ENCODE data around the gene MTHFD2.
"Not testable (repeated sequence)": the region's sequence is repeated elsewhere in the genome, so short reads cannot be mapped to it uniquely, and the experiment has no call there.

MTHFD2 gene

DNA sequence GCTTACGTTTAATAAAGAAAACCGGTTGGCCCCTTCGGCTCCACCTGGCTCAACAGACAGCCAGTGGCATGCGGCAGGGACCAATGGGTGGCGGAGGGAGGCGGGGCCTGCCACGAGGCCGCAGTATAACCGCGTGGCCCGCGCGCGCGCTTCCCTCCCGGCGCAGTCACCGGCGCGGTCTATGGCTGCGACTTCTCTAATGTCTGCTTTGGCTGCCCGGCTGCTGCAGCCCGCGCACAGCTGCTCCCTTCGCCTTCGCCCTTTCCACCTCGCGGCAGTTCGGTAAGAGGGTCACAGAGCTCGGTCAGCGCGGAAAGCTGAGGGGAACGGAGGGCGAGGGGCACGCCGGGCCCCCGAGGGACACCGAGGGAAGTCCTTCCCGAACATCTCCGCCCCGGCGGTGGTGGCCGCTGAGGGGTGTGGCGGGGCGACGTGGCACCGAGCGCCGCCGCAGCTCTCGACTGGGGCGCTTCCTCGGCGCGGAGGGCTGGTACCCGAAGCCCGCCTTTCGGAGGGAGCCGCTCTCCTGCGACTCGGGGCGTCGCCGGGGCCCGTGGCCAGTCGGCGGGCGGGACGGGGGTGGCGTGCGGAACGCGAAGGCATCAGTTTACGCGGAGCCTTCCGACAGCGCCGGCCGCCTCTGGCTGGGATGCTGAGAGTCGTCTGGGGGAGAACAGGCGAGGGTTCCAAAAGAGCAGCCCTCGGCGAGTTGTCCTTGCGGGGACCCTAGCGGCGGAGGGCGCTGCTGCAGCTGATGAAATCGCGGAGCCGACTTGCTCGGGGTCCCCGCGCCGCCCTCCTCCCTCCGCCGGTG is at the start of gene MTHFD2:
MTHFD2 (plus strand) TSS at position 155 of the 814 bp plus-strand sequence; CDS start at position 182, 27 bp downstream.
- peak; percentile 92 for DNase-seq

- no peak for DNase-seq
Measured at GRCh38 chr2:74149247-74149525, 49.2 kb upstream of the MTHFD2 start.

- DNase-seq: no peak
Measured at GRCh38 chr2:74149570-74150319, 48.7 kb upstream of the MTHFD2 start.

- DNase-seq: no peak
Measured at GRCh38 chr2:74152954-74153353, 45.5 kb upstream of the MTHFD2 start.

- no peak for DNase-seq
Measured at GRCh38 chr2:74155830-74156229, 42.6 kb upstream of the MTHFD2 start.

DNA sequence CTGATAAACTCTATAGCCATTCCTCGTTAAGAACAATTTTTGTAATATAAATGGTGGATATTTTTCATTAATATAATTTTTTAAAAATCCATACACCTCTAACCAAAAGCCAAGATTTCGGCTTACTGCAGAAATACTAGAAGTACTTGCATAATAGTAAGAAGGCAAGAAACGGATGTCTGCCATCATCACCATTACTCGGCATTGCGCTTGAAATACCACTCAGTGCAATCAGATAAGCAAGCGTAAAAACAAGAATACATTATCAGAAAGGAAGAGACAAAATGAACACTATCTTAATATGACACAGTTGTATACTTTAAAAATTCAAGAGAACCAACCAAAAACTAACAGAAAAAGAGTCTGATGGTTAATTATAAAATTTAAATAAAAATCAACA is 35.5 kb upstream of the MTHFD2 start:
- DNase-seq: no peak

GRCh38 chr2:74164761-74165160 is 33.7 kb upstream of the MTHFD2 start:
- no peak for DNase-seq

- no peak for DNase-seq
Measured at GRCh38 chr2:74168739-74169138, 29.7 kb upstream of the MTHFD2 start.

DNA sequence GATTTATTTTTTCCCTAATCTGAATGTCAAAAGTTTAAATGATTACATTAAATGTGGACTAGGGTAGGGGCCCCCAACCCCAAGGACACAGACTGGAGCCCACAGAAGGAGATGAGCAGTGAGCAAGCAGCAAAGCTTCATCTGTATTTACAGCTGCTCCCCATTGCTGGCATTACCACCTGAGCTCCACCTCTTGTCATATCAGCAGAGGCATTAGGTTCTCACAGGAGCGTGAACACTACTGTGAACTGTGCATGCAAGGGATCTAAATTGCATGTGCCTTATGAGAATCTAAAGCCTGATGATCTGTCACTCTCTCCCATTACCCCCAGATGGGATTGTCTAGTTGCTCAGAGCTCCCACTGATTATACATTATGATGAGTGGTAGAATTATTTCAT is 23.5 kb upstream of the MTHFD2 start:
- DNase-seq: no peak

DNA sequence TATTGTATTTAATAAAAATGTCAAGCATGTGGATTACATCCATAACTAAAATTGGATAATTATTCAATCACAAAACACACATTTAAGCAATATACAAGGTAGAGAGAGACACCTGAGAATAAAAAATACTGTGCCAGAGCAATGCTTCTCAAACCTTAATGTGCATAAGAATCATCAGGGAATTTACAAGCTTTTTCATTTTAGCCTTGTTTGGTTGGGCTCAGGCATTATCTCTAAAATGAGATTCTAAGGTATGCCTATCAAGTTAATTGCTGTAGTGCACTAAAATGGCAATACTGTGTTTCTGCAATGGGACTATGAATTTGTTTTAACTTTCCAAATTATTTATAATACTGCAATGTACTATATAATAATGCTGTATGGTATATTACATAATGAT is 20.7 kb upstream of the MTHFD2 start:
- DNase-seq: no peak

DNA sequence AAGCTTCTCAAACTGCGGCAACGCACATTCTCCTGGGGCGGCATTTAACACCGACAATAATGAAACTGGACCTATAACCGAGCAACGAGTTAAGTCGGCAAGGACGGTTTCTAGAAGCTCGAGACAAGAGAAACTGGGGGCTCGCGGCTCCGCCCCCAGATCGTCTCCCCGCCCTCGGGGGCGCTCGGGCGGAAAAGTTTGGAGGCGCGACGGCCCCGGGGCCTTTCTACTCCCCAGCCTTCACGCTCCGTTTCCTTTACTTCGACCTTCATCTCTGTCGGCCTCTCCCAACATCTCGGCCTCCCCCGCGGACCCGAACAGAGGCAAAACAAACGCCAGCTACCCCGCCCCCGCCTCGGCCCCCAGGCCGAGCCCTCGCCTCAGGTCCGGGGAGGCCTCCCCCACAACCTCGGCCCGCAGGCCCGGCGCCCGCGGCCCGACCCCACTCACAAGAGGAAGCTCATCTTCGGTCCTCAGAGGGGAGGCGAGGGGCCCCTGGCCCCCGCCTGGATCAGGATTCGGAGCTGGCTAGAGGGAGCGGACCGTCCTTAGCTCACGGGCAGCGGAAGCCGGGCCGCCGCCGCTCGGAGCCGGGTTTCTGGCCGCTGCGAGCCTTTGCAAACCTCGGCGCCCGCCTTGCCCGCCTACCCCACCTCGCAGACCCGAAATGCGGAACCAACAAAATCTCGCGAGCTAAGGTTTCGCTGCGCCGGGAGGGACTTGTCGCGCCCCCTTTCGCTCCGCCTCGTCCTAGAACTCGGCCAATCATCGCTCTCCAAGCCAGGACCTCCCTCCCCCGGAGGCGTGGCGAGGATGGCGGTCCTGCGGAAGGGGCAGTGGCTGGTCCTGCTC is 20.0 kb upstream of the MTHFD2 start, which contains the start of gene MOB1A:
MOB1A (minus strand) TSS at position 669 of the 852 bp plus-strand sequence; CDS start at position 464, 205 bp downstream.
- DNase-seq: peak; percentile 98

DNA sequence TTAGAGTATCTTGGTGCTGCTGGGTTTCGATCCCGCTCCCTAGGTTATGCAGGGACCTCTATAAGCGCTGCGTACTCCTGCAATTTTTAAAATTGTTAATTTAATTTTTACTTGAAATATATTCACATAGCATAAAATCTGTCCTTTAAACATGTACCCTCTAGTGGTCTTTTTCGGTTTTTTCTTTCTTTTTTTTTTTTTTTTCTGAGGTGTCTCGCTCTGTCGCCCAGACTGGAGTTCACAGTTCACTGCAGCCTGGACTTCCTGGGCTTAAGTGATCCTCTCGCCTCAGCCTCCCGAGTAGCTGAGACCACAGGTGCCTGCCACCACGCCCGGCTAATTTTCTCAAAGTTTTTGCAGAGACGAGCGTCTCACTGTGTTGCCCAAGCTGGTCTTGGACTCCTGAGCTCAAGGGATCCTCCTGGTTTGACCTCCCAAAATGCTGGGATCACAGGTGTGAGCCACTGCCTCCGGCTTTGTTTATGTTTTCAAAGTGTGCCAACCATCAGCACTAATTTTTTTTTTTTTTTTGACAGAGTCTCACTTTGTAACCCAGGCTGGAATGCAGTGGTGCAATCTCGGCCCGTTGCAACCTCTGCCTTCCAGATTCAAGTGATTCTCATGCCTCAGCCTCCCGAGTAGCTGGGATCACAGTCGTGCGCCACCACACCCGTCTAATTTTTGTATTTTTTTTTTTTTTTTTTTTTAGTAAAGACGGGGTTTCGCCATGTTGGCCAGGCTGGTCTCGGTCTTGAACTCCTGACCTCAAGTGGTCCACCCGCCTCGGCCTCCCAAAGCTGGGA is 19.2 kb upstream of the MTHFD2 start:
- DNase-seq: no peak

GRCh38 chr2:74181739-74182138 is 16.7 kb upstream of the MTHFD2 start:
- DNase-seq: no peak

- DNase-seq: no peak
Measured at GRCh38 chr2:74183878-74184277, 14.5 kb upstream of the MTHFD2 start.

- DNase-seq: no peak
Measured at GRCh38 chr2:74186038-74186437, 12.4 kb upstream of the MTHFD2 start.

GRCh38 chr2:74186706-74187105 is 11.7 kb upstream of the MTHFD2 start:
- not testable (repeated sequence) for DNase-seq

DNA sequence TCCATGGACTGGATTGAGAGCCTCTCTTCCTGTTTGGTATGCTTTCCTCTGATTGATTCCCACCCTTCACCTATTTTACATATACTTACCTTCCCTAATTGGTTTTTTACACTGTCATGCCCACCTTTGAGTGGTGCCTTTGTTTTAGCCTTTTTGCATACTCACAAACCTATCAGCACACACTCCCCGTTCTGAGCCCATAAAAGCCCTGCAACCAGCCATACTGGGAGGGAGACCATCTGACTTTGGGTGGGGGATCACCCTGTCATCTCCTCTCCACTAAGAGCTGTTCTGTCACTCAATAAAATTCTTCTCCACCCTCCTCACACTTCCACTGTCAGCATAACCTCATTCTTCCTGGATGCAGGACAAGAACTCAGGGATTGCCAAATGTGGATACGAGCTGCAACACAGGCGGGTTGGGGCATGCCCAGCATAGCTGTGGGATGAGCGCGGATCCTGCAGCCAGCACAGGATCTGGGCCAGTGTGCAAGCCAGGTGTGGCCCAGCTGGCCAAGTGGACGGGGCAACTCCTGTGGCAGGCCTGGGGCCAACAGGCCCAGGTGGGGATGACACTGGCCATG is 10.3 kb upstream of the MTHFD2 start:
- no peak for DNase-seq

DNA sequence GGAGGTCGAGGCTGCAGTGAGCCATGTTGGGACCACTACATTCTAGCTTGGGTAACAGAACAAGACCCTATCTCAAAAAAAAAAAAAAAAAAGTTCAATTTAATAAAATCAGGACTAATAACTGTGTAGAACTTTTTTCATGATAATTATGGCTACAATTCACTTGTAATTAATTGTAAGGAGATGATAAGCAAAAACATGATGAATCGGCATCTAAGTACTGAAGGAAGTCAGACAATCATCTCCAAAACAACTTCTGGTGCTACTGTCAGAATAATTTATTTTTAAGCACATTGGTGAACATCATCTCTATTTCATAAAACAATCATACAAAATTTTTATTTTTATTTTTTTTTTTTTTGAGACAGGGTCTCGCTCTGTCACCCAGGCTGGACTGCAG is 9.7 kb upstream of the MTHFD2 start:
- DNase-seq: no peak

DNA sequence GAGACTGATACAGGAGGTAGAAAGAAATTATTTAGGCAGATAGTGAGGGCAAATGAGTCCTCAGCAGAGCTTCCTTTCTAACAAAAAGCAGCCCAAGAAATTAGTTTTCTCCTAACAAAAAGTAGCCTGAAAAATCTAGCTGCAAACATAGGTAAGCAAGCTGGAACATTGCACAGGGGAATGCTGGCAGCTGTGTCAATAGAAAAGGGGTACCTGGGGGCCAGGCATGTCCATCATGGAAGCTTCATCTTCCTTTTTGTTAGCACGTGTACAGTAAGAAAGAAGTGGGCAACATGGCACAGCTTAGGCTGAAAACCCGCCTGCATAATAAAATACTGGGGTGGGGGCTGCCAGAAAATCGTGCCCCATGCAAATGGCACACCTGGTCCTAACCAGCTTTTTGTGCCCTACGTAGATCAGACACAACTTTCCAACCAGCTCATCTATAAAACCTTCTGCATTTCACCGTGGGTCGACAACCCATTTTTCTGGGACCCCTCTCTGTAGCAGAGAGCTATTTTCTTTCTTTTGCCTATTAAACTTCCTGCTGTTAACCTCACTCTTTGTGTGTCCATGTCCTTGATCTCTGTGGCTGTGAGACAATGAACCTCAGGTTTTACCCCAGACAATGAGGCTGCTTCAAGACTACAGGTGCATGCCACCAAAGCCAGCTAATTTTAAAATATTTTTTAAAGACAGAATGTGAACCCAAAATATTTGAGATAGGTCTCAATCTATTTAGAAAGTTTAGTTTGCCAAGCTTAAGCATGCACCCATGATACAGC is 6.6 kb upstream of the MTHFD2 start:
- no peak for DNase-seq

DNA sequence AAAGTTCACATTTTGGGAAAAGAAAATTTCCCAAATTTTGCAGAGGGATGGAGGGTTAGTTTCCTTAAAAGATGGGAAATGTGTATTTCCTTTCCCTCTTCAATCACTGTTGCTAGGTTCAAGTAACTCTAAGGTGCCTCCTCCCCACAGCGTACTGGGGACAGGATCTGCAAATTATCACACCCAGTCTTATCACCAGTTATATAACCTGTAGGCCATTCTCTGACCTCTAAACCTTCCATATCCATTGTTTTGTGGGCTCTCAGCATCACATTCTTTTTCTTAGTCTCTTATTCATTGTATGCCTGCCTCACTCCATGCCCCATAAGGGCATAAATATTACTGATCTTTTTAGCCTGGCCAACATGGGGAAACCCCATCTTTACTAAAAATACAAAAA is 3.6 kb upstream of the MTHFD2 start:
- DNase-seq: no peak

GRCh38 chr2:74197049-74197448 is 1.4 kb upstream of the MTHFD2 start:
- no peak for DNase-seq
